Endothelial cell of umbilical vein (primary cell): ENCODE measurements around the gene APIP. TPM values are rescaled to one million over a fixed set of nuclear protein-coding genes. Genes with fewer than 3 reads are reported as not detected.

ENCODE experiments used
- BruUV-seq: library from RNA; stranded (reverse); fragments of 400-500 nt; replicated peaks from 2 replicates; lab custom pipeline; 2021; lab: Mats Ljungman, UMichigan
- CTCF ChIA-PET: fragments of 300-600, 350-600 bp; sonication (Branson Sonifier 250); formaldehyde crosslinking; loops from one replicate; lab custom pipeline; 2021; ENCODE audit warnings: antibody characterized with exemption, inconsistent platforms; lab: Charles Lee
- POLR2A ChIA-PET: fragments of 300-600, 350-600 bp; sonication (Branson Sonifier 250); formaldehyde crosslinking; loops from one replicate; lab custom pipeline; 2021; ENCODE audit warnings: antibody characterized with exemption, inconsistent platforms; lab: Charles Lee
- DNase-seq: peaks from one replicate; pipeline ENCODE4 v3.0.0-alpha.2; 2011; ENCODE audit warnings: low read depth, low spot score
- FAIRE-seq: peaks from 2 replicates; lab custom pipeline; 2011; peaks lifted over from hg19 to GRCh38; lab: Jason Lieb, UNC
- H2AFZ ChIP-seq: 2 replicates; pipeline ENCODE4 v1.6.0; 2012; ENCODE audit warnings: low read depth, low read length, control low read depth, inconsistent platforms
- H3K27ac ChIP-seq: 2 replicates; pipeline ENCODE4 v1.5.1; 2011; ENCODE audit warnings: low read depth, mild to moderate bottlenecking, control low read depth, low read length, moderate library complexity; ENCODE audit not compliant: insufficient read depth
- H3K27me3 ChIP-seq, 2 experiments: 2 replicates each; pipeline versions ENCODE4 v1.6.0 to v1.6.1; 2011; ENCODE audit warnings: low read length in 2 of 2, mixed read lengths in 1 of 2; ENCODE audit not compliant: control insufficient read depth in 2 of 2, insufficient read depth in 2 of 2
- H3K36me3 ChIP-seq, 2 experiments: 2 replicates in 1 of 2; 3 replicates in 1 of 2; pipeline ENCODE4 v1.5.1; 2011; ENCODE audit warnings: low read length in 2 of 2, mild to moderate bottlenecking in 1 of 2, moderate library complexity in 1 of 2; ENCODE audit not compliant: control insufficient read depth in 2 of 2, insufficient read depth in 2 of 2; ENCODE audit errors: extremely low read depth in 1 of 2
- H3K4me1 ChIP-seq: 3 replicates; pipeline ENCODE4 v1.5.1; 2011; ENCODE audit warnings: mild to moderate bottlenecking, low read length; ENCODE audit not compliant: control insufficient read depth, insufficient read depth; ENCODE audit errors: extremely low read depth
- H3K4me2 ChIP-seq: 2 replicates; pipeline ENCODE4 v1.6.1; 2011; ENCODE audit warnings: low read length, control low read depth, mixed read lengths; ENCODE audit not compliant: insufficient read depth
- H3K4me3 ChIP-seq, 3 experiments: fragments of 200-600 bp in 1 of 3; sonication (generic), shearing (Covaris generic) in 1 of 3; replicated peaks in 1 of 3; 2 replicates each; pipeline ENCODE4 v1.5.1; 2011 to 2016; ENCODE audit warnings: control low read depth in 3 of 3, low read length in 3 of 3, mild to moderate bottlenecking in 2 of 3, inconsistent platforms in 1 of 3, low read depth in 1 of 3, moderate library complexity in 1 of 3; ENCODE audit not compliant: insufficient read depth in 1 of 3
- H3K79me2 ChIP-seq: 2 replicates; pipeline ENCODE4 v1.6.0; 2012; ENCODE audit warnings: low read length, inconsistent platforms; ENCODE audit not compliant: control insufficient read depth, insufficient read depth
- H3K9ac ChIP-seq: replicated peaks from 2 replicates; pipeline ENCODE3; 2011; ENCODE audit warnings: low read length, control low read depth; ENCODE audit not compliant: insufficient read depth; ENCODE audit errors: extremely low read depth
- H3K9me1 ChIP-seq: replicated peaks from 3 replicates; pipeline ENCODE4 v1.6.0; 2011; ENCODE audit warnings: mild to moderate bottlenecking, low read length; ENCODE audit not compliant: control insufficient read depth, insufficient read depth; ENCODE audit errors: extremely low read depth
- H3K9me3 ChIP-seq: replicated peaks from 2 replicates; pipeline ENCODE4 v1.5.1; 2012; ENCODE audit warnings: low read length, inconsistent platforms; ENCODE audit not compliant: control insufficient read depth, insufficient read depth
- H4K20me1 ChIP-seq: replicated peaks from 2 replicates; pipeline ENCODE3; 2011; ENCODE audit warnings: mild to moderate bottlenecking, low read length; ENCODE audit not compliant: control insufficient read depth, insufficient read depth; ENCODE audit errors: extremely low read depth
- CTCF ChIP-seq, 2 donors: IDR thresholded peaks; 1 replicate in 1 of 2; 2 replicates in 1 of 2; pipeline ENCODE4 v1.5.1; 2011; ENCODE audit warnings: low read length in 2 of 2, mild to moderate bottlenecking in 2 of 2, moderate library complexity in 2 of 2, control low read depth in 1 of 2, inconsistent platforms in 1 of 2, low read depth in 1 of 2; ENCODE audit not compliant: insufficient read depth in 1 of 2; ENCODE audit errors: extremely low read depth in 1 of 2
- MYC ChIP-seq: IDR thresholded peaks from one replicate; pipeline ENCODE4 v1.6.1; 2011; ENCODE audit warnings: mild to moderate bottlenecking, low read depth, low read length
- POLR2A ChIP-seq: IDR thresholded peaks from 2 replicates; pipeline ENCODE4 v1.6.1; 2012; ENCODE audit warnings: low read depth, mild to moderate bottlenecking, control low read depth, low read length
- dilution Hi-C: fragments of 300-500 bp; cut with MboI; formaldehyde crosslinking; loops from one replicate; pipeline ENCODE4 v1.15.0; 2019; ENCODE audit warnings: low sequenced_read_pairs; ENCODE audit not compliant: extremely low pct_ligation_motif_present
- intact Hi-C: fragments of 100-400 bp; cut with micrococcal nuclease; formaldehyde crosslinking; loops from one replicate; pipeline ENCODE4 v1.10.0; 2022
- polyA plus RNA-seq, 4 experiments: library from polyadenylated mRNA; depleted of rRNA in 3 of 4; stranded (reverse) in 3 of 4; unstranded in 1 of 4; fragments of >200 nt; gene quantifications; 2 replicates each; pipeline versions ENCODE4 v1.2.1 to v1.2.3, GENCODE V29; 2011 to 2012; ENCODE audit warnings: missing spikeins in 1 of 4
- total RNA-seq: library from RNA; stranded (reverse); gene quantifications from 2 replicates; pipeline ENCODE4 v1.2.3, GENCODE V29; 2021

APIP gene
- total and polyA plus RNA-seq, 2 donors (not counting 3 experiments of a cell fraction or from before 2014, with no cell fraction given) = 10.0 to 26.9 TPM

DNA sequence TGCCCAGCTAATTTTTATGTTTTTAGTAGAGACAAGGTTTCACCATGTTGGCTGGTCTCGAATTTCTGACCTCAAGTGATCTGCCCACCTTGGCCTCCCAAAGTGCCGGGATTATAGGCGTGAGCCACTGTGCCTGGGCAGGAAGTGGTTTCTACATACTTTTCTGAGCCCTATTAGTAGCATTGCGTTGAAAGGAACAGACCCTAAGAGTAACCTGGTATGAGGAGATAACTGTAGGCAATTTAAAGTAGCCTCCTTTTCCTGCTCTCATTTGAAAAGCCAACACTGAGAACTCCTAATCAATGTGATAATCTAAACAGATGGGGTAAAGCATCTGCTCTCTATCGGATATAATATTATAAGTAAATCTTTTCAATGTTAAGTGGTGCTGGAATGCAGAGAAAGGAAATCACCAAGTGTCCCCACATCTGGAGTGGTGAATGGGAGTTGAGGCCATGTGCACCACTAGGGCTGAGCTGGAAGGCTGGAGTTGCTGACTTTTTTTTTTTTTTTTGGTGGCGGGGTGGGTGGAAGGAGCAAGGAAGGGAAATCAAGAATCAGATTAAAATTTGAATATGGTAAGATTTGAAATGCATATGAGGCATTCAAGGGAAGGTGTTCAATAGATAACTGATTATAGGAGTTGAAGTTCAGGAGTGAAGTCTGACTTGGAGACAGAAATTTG, 20.9 kb upstream of the APIP start:
- dilution Hi-C loops (no loop called here), intact Hi-C loops (no loop called here)
- no peak for FAIRE-seq
- BruUV-seq = no TSS peak
- Histone ChIP-seq H3K4me2 (no peak overlapping the region), H3K4me1 (no peaks in the 10 kb centered on the region), H3K79me2 (peaks cover 8% of the 10 kb centered on the region), H3K27ac (no peak overlapping the region), H2AFZ (no peak overlapping the region), H3K9me3 (no peaks in the 10 kb centered on the region), H4K20me1 (no peaks in the 10 kb centered on the region), H3K9me1 (no peaks in the 10 kb centered on the region), H3K27me3 (no peaks in the 10 kb centered on the region), H3K36me3 (peaks cover 2 to 3% of the 10 kb centered on the region in 2 experiments), H3K9ac (no peak overlapping the region), H3K4me3 (no peak overlapping the region)
- DNase-seq = no peak
- no peak for TF ChIP-seq POLR2A
- no peak for TF ChIP-seq MYC
- POLR2A ChIA-PET = no interaction called here
- CTCF ChIA-PET = no interaction called here

- ChIA-PET POLR2A (no interaction called here), CTCF (interaction anchor here (0.6 kb wide), 1 partner anchor 305 kb away, joined by 3 read pairs; no protein-coding TSS in a partner anchor)
- no peak for DNase-seq
- Histone ChIP-seq H3K79me2 (peaks cover 18% of the 10 kb centered on the region), H3K9me1 (no peaks in the 10 kb centered on the region), H3K27ac (no peak overlapping the region), H3K4me1 (peaks cover 5% of the 10 kb centered on the region), H3K4me2 (no peak overlapping the region), H4K20me1 (no peaks in the 10 kb centered on the region), H3K9ac (no peak overlapping the region), H3K36me3 (peaks cover 0 to 3% of the 10 kb centered on the region in 2 experiments), H2AFZ (no peak overlapping the region), H3K4me3 (no peak overlapping the region), H3K27me3 (no peaks in the 10 kb centered on the region), H3K9me3 (no peaks in the 10 kb centered on the region)
- intact Hi-C loops (loop anchor here (5.0 to 10.0 kb wide), 4 partner anchors 67 to 1335 kb away; no protein-coding TSS in a partner anchor), dilution Hi-C loops (no loop called here)
- no TSS peak for BruUV-seq
- no peak for TF ChIP-seq CTCF (IDR thresholded peaks at IDR 0.05; ENCODE audit: extremely low read depth in 1 of 2, insufficient read depth in 1 of 2, low read depth in 1 of 2, low read length in 2 of 2)
- no peak for TF ChIP-seq MYC
- no peak for FAIRE-seq
Observed at GRCh38 chr11:34929794-34930763, 13.9 kb upstream of the APIP start.
